ENCODE data around the gene ACP2.
"Not testable (repeated sequence)": the region's sequence is repeated elsewhere in the genome, so short reads cannot be mapped to it uniquely, and the experiment has no call there.

GRCh38 chr11:47208008-47208552 lies 40.5 kb downstream of the ACP2 start:
- TF ChIP-seq POLR2A, CTCF (IDR thresholded peaks at IDR 0.05): not testable (repeated sequence)

Data from adrenal gland (tissue), 5 donors.